NOMO-1 (cell line): ENCODE measurements around the gene GDAP2.

Experiments used
- DNase-seq, 2 experiments: peaks; one replicate each; lab custom pipeline; 2025; ENCODE audit not compliant: unreplicated experiment in 2 of 2; lab: John Stamatoyannopoulos, UW

GDAP2 gene

DNA sequence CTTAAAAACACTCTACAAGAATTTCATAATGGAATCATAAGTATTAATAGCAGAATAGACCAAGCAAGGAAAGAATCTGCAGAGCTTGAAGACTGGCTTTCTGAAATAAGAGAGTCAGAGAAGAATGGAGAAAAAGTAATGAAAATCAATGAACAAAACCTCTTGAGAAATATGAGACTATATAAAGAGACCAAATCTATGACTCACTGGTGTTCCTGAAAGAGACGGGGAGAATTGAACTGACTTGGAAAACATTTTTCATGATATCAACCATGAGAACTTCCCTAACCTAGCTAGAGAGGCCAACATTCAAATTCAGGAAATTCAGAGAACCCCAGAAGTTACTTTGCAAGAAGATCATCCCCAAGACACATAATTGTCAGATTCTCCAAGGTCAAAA lies 85.6 kb downstream of the GDAP2 start:
- DNase-seq, result no peak

DNA sequence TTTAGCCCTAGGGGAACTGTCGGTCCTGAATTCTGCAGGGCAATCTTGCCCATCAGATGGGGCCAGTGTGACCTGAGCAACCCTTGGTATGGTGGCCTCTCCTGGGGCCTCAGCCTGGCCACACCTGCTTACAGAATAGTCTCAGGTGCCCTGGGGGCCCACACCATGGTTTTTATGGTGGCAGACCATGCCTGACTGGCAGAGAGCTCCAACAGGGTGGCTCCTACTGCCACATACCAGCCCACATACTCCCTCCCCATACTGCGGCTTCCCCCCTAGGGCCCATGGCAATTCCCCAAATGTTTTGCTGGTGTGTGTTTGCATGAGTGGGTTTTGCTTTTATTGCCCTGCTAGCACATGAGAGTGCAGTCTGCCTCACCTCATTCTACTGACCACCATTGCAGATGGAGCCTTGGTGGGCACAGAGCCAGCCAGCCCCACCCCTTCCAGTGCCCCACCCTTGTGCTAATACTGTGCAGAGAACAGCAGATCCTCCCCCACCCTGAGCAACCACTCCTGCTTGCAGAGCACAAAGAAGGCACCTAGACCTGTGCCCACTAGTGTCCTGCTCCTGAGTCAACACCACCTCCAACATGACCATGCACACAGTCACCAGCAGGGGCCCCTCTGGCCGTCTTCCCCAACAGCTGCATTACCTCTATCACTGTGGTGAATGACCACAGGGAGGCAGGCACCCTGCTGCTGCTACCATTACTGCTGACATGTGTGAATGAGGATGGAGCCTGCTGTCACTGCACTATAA lies 86.8 kb downstream of the GDAP2 start:
- no peak for DNase-seq

DNA sequence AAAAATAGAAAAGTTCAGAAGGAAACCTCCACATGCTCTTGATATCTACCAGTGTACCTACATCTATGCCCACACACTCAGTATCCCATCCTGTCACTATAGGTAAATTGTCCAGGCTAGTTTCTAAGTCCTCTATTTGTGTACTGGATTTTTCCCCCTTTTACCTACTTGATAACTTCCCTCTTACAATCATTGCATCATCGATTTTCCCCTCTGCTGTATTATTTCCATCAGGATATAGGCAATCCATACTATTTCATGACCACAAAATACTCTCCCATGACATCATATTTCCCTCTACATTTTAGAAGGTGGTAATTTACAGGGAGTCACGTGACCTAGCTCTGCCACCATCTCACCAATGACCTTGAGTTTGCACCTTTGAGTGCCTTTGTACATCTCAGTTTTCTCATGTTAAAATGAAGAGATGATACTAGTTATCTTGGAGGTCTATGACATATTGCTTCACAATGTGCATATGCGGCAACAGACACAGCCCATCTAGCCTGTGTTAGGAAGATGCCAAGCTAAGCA lies 88.2 kb downstream of the GDAP2 start:
- DNase-seq, result no peak

DNA sequence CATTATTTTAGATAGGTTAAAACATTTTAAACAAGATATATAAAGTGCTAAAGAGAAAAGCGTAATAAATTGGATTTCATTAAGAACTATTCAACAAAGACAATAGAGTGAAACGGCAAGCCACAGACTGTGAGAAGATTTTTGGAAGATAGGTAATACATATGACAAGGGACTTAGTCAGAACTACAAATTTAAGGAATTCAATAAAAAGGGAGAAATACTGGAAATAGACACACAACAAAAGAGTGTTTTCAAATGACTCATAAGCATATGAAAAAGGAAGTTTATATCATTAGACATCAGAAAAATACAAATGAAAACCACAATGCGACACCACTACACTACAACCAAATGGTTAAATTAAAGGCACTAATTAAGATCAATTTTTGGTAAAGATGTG lies 90.5 kb downstream of the GDAP2 start:
- DNase-seq, result no peak

DNA sequence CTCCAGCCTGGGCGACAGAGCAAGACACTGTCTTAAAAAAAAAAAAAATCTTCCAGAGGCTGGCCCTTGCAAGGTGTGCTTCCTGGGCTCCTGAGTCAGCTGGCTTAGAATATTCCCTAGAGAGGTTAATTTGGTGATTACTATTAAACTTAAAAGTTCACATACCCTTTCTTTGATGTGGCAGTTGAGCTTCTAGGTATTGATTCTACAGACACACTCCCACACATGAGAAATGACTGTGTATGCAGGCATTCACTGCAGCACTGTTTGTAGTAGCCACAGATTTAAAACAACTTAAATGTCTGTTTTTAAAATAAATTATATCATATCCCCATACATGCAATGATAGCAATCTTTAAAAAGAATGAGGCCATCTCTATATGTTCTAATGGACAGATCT lies 93.4 kb downstream of the GDAP2 start:
- DNase-seq, result no peak

DNA sequence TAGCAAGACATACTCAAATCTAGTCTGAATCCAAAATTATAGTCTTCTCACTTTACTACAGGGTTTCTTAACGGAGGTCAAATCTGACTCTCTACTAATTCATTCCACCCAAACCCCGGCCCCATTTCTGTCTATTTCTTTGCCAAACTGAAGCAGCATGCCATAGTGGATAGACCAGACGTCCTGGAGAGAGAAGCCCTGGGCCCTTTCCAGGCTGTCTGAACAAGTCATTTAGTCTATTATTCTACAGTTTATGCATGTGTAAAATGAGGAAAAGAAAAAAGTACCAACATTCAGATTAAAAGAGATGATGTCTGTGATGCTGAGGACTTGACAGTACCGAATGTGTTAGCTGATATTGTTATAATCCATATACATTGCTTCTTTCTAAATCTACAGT lies 95.0 kb downstream of the GDAP2 start:
- no peak for DNase-seq

DNA sequence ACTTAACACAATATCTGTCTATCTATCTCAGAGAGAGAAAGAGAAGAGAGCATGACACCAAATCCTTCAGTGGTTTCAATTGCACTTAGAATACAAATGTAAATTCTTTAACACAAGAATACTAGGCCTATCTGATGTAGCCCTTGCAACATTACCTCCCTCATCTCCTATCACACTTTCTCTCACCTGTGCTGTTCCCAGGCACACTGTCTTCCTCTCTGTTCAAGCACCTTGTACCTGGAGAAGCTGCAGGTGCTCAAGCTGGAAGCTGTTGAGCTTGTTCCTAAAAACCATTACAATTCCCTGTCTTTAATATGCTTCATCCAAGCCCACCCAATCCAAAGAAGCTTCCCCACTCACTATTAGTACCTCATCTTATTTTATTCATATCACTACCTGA lies 97.0 kb downstream of the GDAP2 start:
- no peak for DNase-seq

DNA sequence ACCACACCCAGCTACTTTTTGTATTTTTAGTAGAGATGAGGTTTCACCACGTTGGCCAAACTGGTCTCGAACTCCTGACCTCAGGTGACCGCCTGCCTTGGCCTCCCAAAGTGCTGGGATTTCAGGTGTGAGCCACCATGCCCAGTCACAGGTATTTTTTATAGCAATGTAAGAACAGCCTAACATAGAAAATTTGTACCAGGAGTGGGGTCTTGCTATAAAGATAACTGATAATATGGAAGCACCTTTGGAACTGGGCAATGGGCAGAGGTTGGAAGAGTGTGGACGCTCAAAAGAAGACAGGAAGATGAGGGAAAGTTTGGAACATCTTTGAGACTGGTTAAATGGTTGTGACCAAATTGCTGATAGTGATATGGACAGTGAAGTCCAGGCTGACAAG lies 99.2 kb downstream of the GDAP2 start:
- no peak for DNase-seq

DNA sequence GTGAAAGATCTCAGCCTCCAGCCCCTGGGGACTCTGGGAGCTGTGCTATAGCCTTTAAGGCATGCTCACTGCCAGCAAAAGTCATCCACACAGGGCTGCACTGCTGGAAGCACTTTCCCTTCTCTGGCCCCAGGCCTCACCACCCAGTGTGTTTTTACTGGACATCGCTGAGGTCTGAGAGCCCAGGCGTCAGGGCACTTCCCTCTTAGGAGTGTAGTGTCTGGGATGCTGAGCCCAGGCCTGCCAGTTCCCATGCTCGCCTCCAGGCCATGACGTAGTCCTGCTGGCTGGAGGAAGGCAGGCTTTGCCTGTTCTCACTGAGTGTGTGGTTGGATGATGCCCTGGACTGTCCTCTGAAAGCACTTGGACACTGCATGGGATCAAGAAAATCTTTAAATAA lies 101.2 kb downstream of the GDAP2 start:
- DNase-seq, result no peak

DNA sequence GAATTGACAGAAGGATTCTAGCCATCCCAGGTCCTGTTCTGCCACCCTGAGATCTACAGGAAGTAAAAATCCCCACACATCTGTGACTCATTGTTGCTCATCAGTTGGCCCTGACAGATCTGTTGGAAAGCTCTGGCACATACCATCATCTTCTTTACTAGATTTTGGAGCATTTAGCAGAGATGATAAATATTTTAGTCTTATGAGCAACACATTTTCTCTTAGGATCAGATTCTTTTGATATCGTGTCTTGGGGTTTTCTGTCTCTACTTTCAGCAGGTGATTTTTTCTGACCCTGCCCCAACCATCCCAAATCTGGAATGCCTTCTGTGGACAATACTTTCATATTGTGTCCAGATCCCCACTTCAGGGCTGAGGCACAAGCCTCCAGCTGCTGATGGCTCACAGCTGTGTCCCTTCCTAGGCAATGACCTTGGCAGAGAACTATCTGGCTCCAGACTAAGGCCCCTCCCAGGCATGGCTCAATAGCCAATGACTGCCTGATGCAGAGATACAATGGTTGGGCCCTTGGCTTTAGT lies 102.8 kb downstream of the GDAP2 start:
- DNase-seq, result no peak

DNA sequence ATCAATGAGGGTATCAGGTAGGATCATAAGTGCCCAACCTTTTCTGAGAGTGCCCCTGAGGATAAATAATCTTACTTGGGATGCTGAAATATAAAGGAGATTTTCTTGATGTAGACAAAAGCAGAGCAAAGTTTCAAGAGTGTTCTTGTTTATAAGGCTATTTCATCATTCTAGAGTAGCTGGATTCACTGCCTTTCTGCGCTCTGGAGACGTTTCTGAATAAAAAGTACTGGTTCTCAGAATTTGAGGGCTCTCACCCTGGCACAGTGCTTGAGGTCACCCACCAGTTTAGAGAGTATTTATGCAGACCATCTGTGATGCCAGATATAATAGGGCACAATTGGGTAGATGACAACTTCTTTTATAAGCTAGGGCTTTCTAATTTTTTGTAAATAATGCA lies 103.3 kb downstream of the GDAP2 start:
- no peak for DNase-seq

DNA sequence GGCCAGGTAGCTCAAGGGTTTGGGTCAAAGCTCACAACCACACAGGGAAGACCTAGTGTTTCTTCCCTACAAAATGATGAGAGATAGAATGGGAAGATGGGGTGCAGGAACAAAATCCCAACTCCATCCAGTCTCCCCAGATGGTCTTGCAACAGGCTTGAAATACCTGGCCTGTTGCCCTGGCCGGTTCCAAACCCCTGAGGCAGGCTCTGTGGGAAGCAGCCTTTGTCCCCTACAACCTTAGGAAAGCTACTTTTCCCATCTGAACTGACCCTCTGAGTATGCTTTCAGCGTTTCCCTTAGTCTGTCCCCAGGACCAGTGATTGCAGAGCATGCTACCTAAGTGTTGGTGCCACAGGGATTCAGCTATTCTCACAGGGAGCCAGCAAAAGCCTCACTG lies 104.0 kb downstream of the GDAP2 start:
- no peak for DNase-seq

DNA sequence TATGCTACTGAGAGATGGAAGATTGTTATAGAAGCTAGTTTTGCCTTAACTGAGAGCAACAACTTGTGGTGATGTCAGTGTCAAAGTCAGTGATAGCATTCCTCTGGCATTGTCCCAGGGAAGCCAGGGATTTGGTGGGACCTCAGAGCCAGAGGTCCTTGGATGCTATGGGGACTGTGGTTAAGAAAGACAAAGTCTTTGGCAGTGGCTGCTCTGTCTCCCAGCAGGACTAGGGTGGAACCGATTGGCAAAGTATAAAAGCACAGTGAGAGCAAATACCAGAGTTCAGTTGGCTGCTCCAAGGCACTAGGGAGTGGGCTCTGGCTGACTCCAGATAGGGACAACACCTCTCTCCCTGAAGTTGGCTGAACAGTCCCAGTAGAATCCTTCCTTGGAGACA lies 104.8 kb downstream of the GDAP2 start:
- no peak for DNase-seq

DNA sequence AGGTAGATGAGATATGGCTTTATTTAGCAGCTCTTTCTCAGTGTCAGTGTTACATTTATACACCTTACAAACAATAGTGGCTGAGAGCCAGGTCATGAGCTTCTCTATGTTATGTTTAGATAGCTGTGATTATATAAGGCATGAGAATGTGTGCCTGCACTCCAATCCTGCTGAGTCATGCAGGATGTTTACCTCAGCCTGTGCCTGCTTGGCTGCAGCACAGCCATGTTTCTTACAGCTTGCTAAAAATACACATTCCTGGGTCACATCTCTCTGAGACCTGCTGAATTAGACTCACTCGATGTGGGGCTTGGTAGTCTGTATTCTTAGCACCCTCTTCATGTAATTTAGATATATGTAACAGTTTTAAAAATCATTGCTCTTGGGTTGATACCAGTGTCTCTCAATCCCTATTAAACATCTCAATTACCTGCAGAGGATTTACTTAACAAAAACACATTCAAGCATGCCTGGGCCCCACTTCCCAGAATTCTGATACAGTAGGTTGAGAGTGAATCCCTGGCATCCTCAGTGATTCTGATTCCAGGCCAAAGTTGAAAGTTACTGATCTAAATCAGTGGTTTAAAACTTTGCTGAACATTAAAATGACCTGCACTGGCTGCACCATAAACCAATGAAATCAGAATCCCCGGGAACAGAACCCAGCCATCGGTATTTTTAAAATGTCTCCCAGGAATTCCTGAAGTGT lies 107.5 kb downstream of the GDAP2 start:
- DNase-seq, result no peak

DNA sequence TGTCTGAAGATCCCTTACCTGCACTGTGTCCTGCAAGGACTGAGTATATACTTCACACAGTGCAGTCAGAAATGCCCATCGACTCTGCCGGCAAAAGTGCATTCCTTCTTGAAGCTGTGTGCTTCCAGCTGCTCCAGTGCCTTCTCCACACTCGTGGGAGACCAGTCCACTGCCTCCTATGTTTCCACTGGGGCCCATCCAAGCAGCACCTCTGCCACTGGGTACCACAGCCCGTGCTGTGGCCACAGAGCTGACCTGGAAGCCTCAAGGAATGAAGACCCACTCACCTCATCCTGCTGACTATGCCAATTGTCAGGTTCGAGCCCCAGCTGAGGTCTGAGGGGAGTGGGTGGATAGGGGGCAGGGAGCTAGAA lies 108.1 kb downstream of the GDAP2 start:
- no peak for DNase-seq

DNA sequence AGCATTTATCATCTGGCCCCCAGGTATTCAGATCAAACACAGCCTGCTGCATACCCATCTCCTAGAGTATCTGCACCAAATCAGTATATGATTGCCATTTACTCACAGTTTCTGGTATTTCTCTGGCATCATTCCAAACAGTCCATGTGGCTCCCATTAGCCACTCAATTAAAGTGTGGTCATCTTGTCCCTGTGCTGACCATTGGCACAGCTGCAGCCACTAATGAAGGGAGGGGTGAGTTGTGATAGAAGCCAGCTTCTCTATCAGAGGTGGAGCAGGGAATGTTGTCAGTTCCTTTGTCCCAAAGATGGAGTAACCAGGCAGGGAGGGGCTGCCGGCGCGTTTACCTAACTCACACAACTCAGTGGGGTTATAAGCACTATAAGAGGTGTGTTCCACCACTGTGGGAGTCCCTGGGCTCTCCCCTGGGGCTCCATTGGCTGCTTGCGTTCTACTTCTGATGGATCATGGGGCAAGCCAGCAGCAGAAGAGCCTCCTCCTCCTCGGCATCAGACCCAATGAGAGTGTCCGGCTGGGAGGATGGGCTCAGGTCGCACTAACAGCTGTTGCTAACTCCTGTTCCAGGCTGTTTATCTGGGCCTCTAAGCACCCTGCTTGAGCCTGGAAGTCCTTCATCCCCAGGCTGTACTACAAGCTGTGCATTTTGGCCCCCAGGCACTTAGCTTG lies 108.6 kb downstream of the GDAP2 start:
- DNase-seq, result no peak

DNA sequence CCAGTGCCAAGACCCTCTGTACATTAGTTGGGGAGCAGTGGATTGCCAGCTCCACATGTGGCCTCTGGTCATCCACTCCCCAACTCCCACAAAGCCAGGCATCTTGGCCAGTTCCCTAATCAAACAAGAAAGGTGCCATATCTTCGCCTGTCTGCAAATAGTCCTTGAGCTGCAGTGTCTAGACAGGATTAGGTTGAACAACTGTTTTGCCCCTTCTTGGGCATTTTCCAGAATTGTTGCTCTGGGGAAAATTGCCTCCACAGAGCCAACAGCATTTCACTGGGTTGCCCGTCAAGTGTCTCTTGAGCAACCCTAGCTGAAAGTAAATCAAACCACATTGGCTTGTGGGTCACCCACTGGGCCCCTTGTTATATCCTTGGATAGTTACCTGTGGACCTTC lies 109.3 kb downstream of the GDAP2 start:
- DNase-seq, result no peak

DNA sequence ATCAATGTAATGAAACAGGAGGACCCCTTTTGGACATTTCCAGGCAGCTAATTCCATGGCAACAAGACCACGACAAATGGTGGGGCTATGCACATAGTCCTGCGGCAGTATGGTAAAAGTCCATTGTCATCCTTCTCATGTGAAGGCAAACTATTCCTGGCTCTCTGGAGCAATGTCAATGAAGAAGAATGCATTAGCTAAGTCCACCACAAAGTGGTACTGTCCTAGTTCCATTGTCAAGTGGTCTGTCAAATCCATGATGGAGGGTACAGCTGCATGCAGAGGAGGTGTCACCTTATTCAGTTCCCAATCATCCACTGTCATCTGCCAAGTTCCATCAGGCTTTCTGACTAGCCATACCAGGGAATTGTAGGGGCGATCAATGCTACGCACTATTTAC lies 110.1 kb downstream of the GDAP2 start:
- no peak for DNase-seq

DNA sequence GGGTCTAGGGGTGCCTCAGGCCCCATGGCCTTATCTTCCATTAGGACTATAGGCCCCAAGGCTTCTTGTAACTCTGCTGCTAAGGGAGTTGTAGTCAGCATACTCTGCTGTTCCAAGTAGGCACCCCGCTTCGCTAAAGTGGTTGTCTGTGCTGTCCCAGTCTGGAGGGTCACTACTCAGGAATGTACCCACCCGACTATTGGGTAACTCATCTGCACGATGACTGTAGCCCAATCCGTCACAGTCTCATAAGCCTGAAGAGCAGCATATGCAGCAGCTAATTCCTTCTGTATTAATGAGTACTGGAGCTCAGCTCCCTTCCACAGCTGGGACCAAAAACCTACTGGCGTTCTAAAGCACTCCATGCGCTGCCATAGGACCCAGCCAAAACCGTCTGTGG lies 111.0 kb downstream of the GDAP2 start:
- no peak for DNase-seq

DNA sequence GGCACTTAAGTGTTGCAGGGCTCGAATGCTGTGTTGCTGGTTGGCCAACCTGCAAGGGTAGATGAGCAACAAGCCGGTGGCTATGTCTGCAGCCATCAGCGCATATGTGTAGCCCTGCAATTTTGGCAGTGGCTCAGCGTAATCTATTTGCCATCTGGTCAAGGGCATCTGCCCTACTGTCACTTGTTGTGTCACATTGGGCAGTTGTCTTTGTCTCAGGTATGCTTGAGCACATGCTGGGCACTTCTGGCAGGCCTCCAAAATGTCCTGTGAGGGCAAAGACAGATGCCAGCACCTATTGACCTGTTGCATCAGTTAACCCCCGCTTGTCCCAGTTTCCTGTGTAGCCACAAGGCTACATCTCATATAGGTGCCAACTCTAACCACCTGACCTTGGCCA lies 111.8 kb downstream of the GDAP2 start:
- DNase-seq, result no peak

DNA sequence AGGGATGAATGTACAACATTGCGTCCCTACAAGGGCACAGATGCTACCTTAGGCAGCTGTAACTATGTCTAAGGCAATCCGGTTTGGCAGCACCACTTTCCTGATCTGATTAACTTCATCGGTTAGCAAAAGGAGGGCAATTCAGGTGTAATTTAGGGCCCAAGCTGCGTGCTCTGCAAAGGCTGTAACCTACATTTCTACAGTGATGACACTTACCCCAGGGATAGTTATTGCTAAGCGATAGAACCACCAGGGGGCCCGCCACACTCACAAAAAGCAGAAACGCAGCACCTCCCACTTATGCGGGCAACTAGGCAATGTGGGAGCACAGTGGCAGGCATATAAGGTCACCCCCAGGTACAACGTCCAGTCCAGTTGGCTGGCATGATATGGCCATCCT lies 113.5 kb downstream of the GDAP2 start:
- DNase-seq, result no peak
